Colon (tissue), 2 donors: ENCODE data around the gene ARMC2.
A peak's percentile ranks its signal among the peaks of the same experiment; 100 is the strongest.
"Not testable (repeated sequence)": the region's sequence is repeated elsewhere in the genome, so short reads cannot be mapped to it uniquely, and the experiment has no call there.

Experiments
- FAIRE-seq: peaks from 2 replicates; lab custom pipeline; 2012; peaks lifted over from hg19 to GRCh38; lab: Jason Lieb, UNC
- donor health status: control.
- donor health status: control.

Gene ARMC2

DNA sequence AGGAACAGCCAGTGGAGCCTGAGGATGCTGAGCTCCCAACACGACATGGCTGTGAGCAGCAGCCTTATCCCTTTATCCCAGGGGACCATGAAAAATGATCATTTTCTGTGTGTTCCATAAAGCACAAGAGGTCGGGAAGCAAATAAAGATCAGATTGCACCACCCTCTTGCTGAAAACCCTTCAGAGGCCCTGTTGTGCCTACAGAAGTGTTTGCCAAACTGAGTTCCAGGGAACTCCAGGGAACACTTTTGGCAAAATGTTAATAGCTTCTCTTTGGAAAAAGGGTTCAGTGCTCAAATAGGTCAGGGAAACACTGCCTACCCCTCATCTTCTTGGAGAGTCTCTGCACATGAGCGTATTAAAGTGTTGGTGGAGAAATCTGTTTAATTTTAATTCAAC is 24.4 kb downstream of the ARMC2 start:
- FAIRE-seq = no peak

GRCh38 chr6:108873251-108873650 is 25.0 kb downstream of the ARMC2 start:
- no peak for FAIRE-seq

- FAIRE-seq = no peak
These were observed 25.7 kb downstream of the ARMC2 start for GRCh38 chr6:108873971-108874370.

GRCh38 chr6:108874470-108875160 is 26.4 kb downstream of the ARMC2 start:
- no peak for FAIRE-seq

GRCh38 chr6:108875161-108875555 is 26.9 kb downstream of the ARMC2 start:
- FAIRE-seq = no peak

- FAIRE-seq = no peak
These were observed 29.0 kb downstream of the ARMC2 start for GRCh38 chr6:108877046-108877751.

DNA sequence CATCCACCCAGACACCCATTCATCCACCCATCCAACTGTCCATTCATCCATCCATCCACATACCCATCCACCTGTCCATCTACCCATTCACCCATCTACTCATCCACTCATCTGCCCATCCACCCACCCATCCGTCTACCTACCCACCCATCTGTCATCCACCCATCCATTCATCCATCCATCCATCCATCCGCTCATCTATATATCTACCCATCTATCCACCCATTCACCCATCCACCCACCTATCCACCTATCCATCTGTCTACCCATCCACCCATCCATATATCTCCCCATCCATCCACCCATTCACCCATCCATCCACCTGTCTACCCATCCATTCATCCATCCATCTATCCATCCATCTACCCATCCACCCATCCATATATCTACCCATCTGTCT is 30.7 kb downstream of the ARMC2 start:
- no peak for FAIRE-seq

- FAIRE-seq = no peak
These were observed 35.0 kb downstream of the ARMC2 start for GRCh38 chr6:108883172-108883571.

- no peak for FAIRE-seq
These were observed 36.2 kb downstream of the ARMC2 start for GRCh38 chr6:108884211-108885059.

DNA sequence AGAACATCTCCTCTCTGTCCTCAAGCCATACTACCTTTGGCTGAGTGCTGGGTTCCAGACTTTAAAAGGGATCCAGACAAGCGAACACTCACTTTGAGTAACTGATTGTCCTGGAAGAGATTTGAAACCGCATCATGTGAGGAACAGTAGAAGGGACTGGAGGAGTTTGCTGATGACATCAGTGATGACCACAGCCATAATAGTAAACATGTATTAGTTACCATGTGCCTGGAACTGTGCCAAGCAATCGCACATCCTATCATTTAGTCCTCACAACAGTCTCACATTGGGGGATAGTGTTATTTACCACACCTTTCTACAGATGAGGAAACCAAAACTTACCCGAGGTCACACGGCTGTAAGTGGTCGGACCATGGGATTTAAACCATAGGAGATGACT is 39.8 kb downstream of the ARMC2 start:
- FAIRE-seq = no peak

- no peak for FAIRE-seq
These were observed 40.5 kb downstream of the ARMC2 start for GRCh38 chr6:108888745-108889144.

- not testable (repeated sequence) for FAIRE-seq
These were observed 42.7 kb downstream of the ARMC2 start for GRCh38 chr6:108890898-108891297.

DNA sequence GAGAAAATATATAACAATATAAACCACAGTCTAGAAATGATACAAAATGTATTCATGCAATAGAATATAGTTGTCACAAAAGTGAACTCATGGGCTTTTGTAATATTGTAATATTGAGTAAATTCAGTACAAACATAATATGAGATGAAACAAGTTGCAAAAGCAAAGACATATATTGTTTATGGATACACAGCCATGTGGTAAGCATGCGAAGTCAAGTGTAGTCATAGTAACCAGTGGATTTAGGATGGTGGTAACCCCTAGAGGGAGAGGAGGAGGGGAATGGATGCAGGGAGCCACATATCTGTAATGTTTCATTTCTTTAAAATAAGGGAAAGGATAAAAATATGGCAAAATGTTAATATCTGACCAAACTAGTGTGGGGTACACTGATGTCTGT is 47.3 kb downstream of the ARMC2 start:
- no peak for FAIRE-seq

DNA sequence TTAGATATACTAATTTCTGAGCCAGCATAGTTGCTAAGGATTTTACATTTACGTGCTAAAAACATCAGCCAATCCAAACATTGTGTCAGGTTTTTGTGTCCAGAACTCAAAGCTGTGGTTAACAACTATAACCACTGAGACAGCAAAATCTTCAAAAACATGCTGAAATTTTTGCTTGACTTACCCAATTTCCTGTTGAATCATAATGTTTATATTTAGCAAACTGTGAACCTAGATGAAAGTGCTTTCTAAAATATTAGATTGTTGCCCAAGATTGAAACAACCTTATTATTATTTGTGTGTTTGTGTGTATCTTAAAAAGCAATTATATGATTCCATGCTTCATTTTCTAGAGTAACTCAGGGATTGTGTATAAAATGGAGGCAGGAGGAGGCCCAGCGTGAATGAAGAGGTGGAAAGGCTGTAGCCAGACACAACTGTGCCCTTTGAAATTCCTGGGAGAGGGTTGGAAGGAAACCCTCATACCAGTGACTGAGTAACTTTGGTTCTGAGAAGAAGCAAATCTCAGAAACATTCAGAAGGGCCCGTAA is 48.0 kb downstream of the ARMC2 start:
- FAIRE-seq = peak; percentile 87

DNA sequence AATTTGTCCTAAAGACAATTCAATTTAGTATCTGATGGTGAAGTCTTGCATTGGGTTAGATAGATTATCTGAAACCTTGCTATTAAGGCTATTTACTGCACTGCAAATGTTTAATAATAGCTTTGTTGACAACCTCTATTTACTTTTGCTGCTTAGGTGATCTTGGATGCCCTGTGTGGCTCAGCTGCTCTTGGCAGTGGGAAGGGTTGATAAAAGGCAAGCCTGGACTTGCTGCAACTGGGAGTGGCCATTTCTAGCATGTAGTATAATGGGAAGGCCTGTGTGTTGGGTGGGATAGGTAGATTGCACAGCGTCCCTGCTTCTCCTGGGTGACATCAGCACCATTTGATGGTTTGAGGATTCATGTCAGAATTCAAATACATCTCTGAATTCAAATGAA is 49.1 kb downstream of the ARMC2 start:
- FAIRE-seq = no peak

GRCh38 chr6:108902382-108902792 is 54.2 kb downstream of the ARMC2 start:
- FAIRE-seq = peak; percentile 5

DNA sequence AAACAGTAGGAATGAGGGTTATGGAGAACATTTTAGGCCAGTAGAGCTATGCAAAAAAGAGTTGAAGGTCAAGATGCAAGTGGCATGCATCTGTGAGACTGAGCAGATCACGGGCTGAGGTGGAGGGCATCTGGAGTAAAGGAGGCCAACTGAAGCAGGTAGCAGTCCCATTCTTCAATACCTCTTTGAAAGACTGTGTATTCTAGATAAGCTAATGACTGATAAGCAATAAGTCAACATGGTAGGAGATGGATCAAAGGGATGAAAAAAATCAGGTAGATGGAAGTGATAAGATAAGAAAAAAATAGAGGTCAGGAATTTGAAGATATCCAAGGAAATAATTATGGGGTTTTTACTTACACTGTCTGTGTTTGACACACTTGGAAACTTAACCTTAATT is 55.6 kb downstream of the ARMC2 start:
- no peak for FAIRE-seq

- no peak for FAIRE-seq
These were observed 56.5 kb downstream of the ARMC2 start for GRCh38 chr6:108904741-108905140.

DNA sequence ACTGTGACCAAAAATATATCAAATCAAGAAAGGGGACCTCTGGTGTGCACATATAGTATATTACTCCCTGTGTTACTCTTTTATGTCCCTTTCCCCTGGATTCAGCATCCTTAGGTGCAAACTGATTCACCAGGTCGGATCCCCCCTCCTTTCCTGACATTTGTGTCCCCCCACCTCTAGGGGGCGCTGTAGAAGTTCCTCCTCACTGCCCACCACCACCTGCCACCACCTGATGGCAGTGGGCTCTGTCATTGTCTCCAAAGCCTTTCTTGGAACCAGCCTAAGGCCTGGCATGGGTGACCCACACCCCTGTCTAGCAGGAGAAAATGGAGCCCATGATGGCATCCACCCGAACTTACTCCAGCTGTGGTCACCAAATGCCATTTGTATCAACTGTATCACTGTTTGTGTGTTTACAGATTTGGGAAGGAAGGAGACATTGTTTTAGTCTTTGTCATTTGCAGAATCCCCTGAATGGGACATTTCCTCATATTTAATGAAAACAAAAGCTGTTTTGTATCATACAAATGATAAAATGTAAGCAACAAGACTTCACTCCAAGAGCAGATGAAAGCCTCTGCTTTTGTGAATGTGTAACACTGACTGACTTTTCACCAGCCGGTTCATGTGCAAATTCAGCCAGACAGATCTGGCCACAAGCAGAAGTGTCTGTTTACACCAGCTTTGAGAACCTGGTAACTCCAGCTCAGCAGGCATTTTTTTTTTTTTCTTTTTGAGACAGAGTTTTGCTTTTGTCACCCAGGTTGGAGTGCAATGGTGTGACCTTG is 66.2 kb downstream of the ARMC2 start:
- FAIRE-seq = no peak

- no peak for FAIRE-seq
These were observed 67.0 kb downstream of the ARMC2 start for GRCh38 chr6:108915258-108915657.

DNA sequence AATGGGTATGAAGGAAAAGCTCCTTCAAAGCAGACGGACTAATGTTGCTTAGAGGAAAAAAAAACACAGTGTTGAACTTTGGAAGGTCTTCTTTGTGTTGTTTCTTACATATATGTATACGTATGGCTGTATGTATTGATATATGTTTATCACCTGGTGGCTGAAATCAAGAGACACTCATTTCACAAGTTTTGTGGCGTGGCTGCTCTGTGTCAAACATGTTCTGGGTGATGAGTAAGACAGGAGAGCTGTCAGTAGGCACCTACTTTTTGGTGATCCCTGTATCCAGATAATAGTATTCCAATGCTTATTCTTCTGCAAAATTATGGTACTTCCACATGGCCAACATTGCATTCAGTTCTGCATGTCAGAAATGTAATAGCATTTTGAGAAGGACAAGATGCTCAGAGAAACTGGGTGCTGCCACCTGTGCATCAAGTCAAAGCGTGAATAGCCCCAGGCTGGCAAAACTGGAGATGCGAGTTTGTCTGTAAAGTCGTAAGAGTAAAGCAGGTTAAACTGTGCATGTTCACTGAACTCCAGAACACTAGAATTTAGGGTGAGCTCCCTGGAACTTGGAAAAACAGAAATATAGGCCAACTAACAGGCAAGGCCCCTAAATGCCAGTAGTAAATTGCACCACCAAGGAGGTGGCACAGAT is 67.9 kb downstream of the ARMC2 start:
- FAIRE-seq = no peak
